Pancreas (tissue), 10 donors: Measurements from ENCODE around the gene ZSCAN32. TPM values are rescaled to one million over a fixed set of nuclear protein-coding genes. Genes with fewer than 3 reads are reported as not detected.

Experiments
- ATAC-seq, 4 donors: fragments of 200-7000 bp; cut with Tn5 transposase; one replicate each; pipeline versions ENCODE4 v1.8.0 to v1.9.1; 2020; ENCODE audit warnings: mild to moderate bottlenecking in 4 of 4, moderate library complexity in 4 of 4
- DNase-seq, 6 donors: peaks; one replicate each; pipeline ENCODE4 v3.0.0-alpha.2; 2020
- FAIRE-seq: peaks from 2 replicates; lab custom pipeline; 2012; peaks lifted over from hg19 to GRCh38; lab: Jason Lieb, UNC
- H3K27ac ChIP-seq, 4 donors: fragments of 200-600 bp; sonication (generic); 1 replicate in 3 of 4; 2 replicates in 1 of 4; pipeline versions ENCODE4 v1.5.0 to v1.8.0; 2020
- H3K27me3 ChIP-seq, 4 donors: fragments of 200-600 bp; one replicate each; pipeline ENCODE4 v1.8.0; 2021
- H3K36me3 ChIP-seq, 3 donors: fragments of 200-600 bp; sonication (generic) in 1 of 3; one replicate each; pipeline versions ENCODE4 v1.5.0 to v1.8.0; 2020 to 2021
- H3K4me1 ChIP-seq, 3 donors: fragments of 200-600 bp; one replicate each; pipeline ENCODE4 v1.8.0; 2021
- H3K4me3 ChIP-seq, 4 donors: fragments of 200-600 bp; sonication (generic) in 2 of 4; one replicate each; pipeline versions ENCODE4 v1.5.0 to v1.8.0; 2020 to 2021
- H3K9me3 ChIP-seq, 4 donors: fragments of 200-600 bp; one replicate each; pipeline ENCODE4 v1.8.0; 2021
- CTCF ChIP-seq, 4 donors: fragments of 200-600 bp; sonication (generic) in 3 of 4; IDR thresholded peaks; one replicate each; pipeline versions ENCODE4 v1.5.0 to v1.8.0; 2021; ENCODE audit warnings: antibody characterized with exemption in 4 of 4
- WGBS, 2 donors: extraction: QIAGEN DNeasy Blood & Tissue Kit; methylation state at CpG; one replicate each; pipeline ENCODE4 v1.1.7; 2013; 5-methylcytosine and 5-hydroxymethylcytosine counted together
- intact Hi-C, 3 donors: fragments of 100-400 bp; cut with DNase I; formaldehyde crosslinking; loops; one replicate each; pipeline versions ENCODE4 v1.11.1 to v1.14.2; 2022
- polyA plus RNA-seq, 2 donors: library from polyadenylated mRNA; stranded (reverse); fragments of 200-250 nt; gene quantifications; one replicate each; pipeline ENCODE4 v1.2.3, GENCODE V29; 2013
- total RNA-seq, 6 donors: library from RNA; stranded (reverse); fragmentation: NEBNext Ultra II Directional in 4 of 6; extraction: Animal tissue kit (Norgen Biotek cat#: 25700) in 4 of 6; gene quantifications; one replicate each; pipeline versions ENCODE4 v1.2.1 to v1.2.4, GENCODE V29; 2021 to 2023
- donor health status: healthy with polysubstance abuse.
- donor health status: DM: no; HTN: no; CAD: no; lungs with moderate emphysema.
- donor health status: DM: no; HTN: no; CAD: no.
- donor health status: control.
- donor health status: control.
- donor health status: Bipolar disorder and iron deficiency.
- donor health status: DM: yes; HTN: yes; CAD: no.
- donor health status: DM: no; HTN: no; CAD: no.
- donor health status: DM: no; HTN: no; CAD: no.
- donor health status: DM: yes; HTN: yes; CAD: no.

ZSCAN32 gene
- 1 to 10 TPM; 3.7 to 7.0 (median 6.8) TPM for total RNA-seq
- 1 to 10 TPM; 4.7 to 9.4 TPM for polyA plus RNA-seq

GRCh38 chr16:3400779-3401688, at the start of gene ZSCAN32, which contains the start of gene ZNF174:
ZSCAN32 (minus strand) TSS chr16:3401004; CDS start chr16:3397557, 3,447 bp downstream.
ZNF174 (plus strand) TSS chr16:3401215; CDS start chr16:3402005, 790 bp downstream.
- intact Hi-C loops: no loop called here
- peak within 1 kb of the TSS; percentile 75 to 96 (median 88) for H3K4me3 ChIP-seq
- ATAC-seq: peak; percentile 99 to 100 (median 99)
- H3K4me1 ChIP-seq: peaks cover 0 to 14% (median 0%) of the 10 kb centered on the region in 3 donors
- H3K27me3 ChIP-seq: no peaks in the 10 kb centered on the region
- peak; percentile 34 for FAIRE-seq
- WGBS, 2 donors: 0% methylated on average over 87 to 95 of the region's 95 CpGs
- peaks cover 0 to 21% (median 7%) of the 10 kb centered on the region in 3 donors for H3K36me3 ChIP-seq
- peak; percentile 96 to 100 (median 99) for DNase-seq
- peaks cover 0 to 1% (median 0%) of the 10 kb centered on the region in 4 donors for H3K9me3 ChIP-seq
- peak within 1 kb of the TSS; percentile 53 to 63 (median 60) for H3K27ac ChIP-seq
- no peak for TF ChIP-seq CTCF (IDR thresholded peaks at IDR 0.05)

GRCh38 chr16:3444032-3444388, 43.2 kb upstream of the ZSCAN32 start:
- H3K4me1 ChIP-seq: no peaks in the 10 kb centered on the region
- no peak for FAIRE-seq
- intact Hi-C loops: no loop called here
- no peaks in the 10 kb centered on the region for H3K36me3 ChIP-seq
- DNase-seq: peak in 1 of 6 donors; percentile 15
- H3K27me3 ChIP-seq: no peaks in the 10 kb centered on the region
- H3K9me3 ChIP-seq: no peaks in the 10 kb centered on the region
- peak overlapping the region; percentile 30 to 50 (median 46) for H3K4me3 ChIP-seq
- peak overlapping the region in 2 of 4 donors; percentile 50 to 56 for H3K27ac ChIP-seq
- peak; percentile 47 to 76 (median 56) for ATAC-seq
- WGBS, 2 donors: 28 to 33% methylated on average over 10 of the region's 10 CpGs
- TF ChIP-seq CTCF (IDR thresholded peaks at IDR 0.05): no peak

- Histone ChIP-seq H3K4me3 (peak within 1 kb of the TSS; percentile 30 to 50 (median 46)), H3K27me3 (no peaks in the 10 kb centered on the region), H3K27ac (peak within 1 kb of the TSS in 2 of 4 donors; percentile 56 to 68), H3K9me3 (no peaks in the 10 kb centered on the region), H3K4me1 (no peaks in the 10 kb centered on the region), H3K36me3 (no peaks in the 10 kb centered on the region)
- ATAC-seq: peak; percentile 99 to 100 (median 100)
- intact Hi-C loops: no loop called here
- FAIRE-seq: no peak
- 40 to 44% methylated on average over 61 of the region's 61 CpGs for WGBS, 2 donors
- DNase-seq: peak; percentile 70 to 88 (median 83)
- no peak for TF ChIP-seq CTCF (IDR thresholded peaks at IDR 0.05)
Measured at GRCh38 chr16:3443108-3444031, 42.6 kb upstream of the ZSCAN32 start, which contains the start of the genes NAA60 and ZNF597. NAA60 (plus strand) TSS chr16:3443680; CDS start chr16:3476228, 32,548 bp downstream. ZNF597 (minus strand) TSS chr16:3443504; CDS start chr16:3443153, 351 bp downstream.

- WGBS, 2 donors: 80 to 87% methylated on average over 4 of the region's 4 CpGs
- no peak overlapping the region for H3K27ac ChIP-seq
- no peaks in the 10 kb centered on the region for H3K4me1 ChIP-seq
- no peak overlapping the region for H3K4me3 ChIP-seq
- no peaks in the 10 kb centered on the region for H3K36me3 ChIP-seq
- no peaks in the 10 kb centered on the region for H3K9me3 ChIP-seq
- no peaks in the 10 kb centered on the region for H3K27me3 ChIP-seq
- no peak for TF ChIP-seq CTCF (IDR thresholded peaks at IDR 0.05)
- ATAC-seq (no peak), DNase-seq (no peak), FAIRE-seq (no peak)
- intact Hi-C loops: no loop called here
Measured at GRCh38 chr16:3439637-3440036, 38.8 kb upstream of the ZSCAN32 start.
